Fibroblast of mammary gland (primary cell): ENCODE results near the gene PLPP6.

Experiments used
- DNase-seq: peaks from one replicate; pipeline ENCODE4 v3.0.0-alpha.2; 2010; ENCODE audit warnings: low read depth
- H3K4me3 ChIP-seq: 2 replicates; pipeline ENCODE4 v1.5.1; 2011; ENCODE audit warnings: low read depth, mild to moderate bottlenecking, low read length, moderate library complexity; ENCODE audit not compliant: control insufficient read depth
- CTCF ChIP-seq: conservative IDR thresholded peaks from 2 replicates; pipeline ENCODE4 v1.5.1; 2011; ENCODE audit warnings: low read depth, low read length, inconsistent platforms; ENCODE audit not compliant: control insufficient read depth, insufficient read depth

The PLPP6 gene

GRCh38 chr9:4686584-4686983 is 24.5 kb downstream of the PLPP6 start:
- no peak for DNase-seq

GRCh38 chr9:4689021-4689420 is 26.9 kb downstream of the PLPP6 start:
- no peak for DNase-seq
- TF ChIP-seq CTCF, result no peak
- H3K4me3 ChIP-seq, result no peak overlapping the region

More at GRCh38 chr9:4686584-4686983, 24.5 kb downstream of the PLPP6 start:
- no peak for TF ChIP-seq CTCF
- no peak overlapping the region for H3K4me3 ChIP-seq

GRCh38 chr9:4689687-4690104 is 27.6 kb downstream of the PLPP6 start:
- no peak overlapping the region for H3K4me3 ChIP-seq
- no peak for TF ChIP-seq CTCF
- peak; percentile 27 for DNase-seq

- no peak overlapping the region for H3K4me3 ChIP-seq
- TF ChIP-seq CTCF, result no peak
- no peak for DNase-seq
Measured at GRCh38 chr9:4690144-4690543, 28.1 kb downstream of the PLPP6 start.

- TF ChIP-seq CTCF, result no peak
- DNase-seq, result peak; percentile 90
- no peak overlapping the region for H3K4me3 ChIP-seq
Measured at GRCh38 chr9:4691795-4692194, 29.7 kb downstream of the PLPP6 start.

- no peak overlapping the region for H3K4me3 ChIP-seq
- no peak for DNase-seq
- TF ChIP-seq CTCF, result no peak
Measured at GRCh38 chr9:4700091-4700490, 38.0 kb downstream of the PLPP6 start.

GRCh38 chr9:4700932-4701331 is 38.8 kb downstream of the PLPP6 start:
- no peak for DNase-seq
- H3K4me3 ChIP-seq, result no peak overlapping the region
- no peak for TF ChIP-seq CTCF
